GM12878 (cell line): Measurements from ENCODE around the gene NPW. TPM values are rescaled to one million over a fixed set of nuclear protein-coding genes. Genes with fewer than 3 reads are reported as not detected.

Source experiments
- ATAC-seq: fragments of 200-7000 bp; cut with Tn5 transposase; 3 replicates; pipeline ENCODE4 v1.9.1; 2020; ENCODE audit warnings: mild to moderate bottlenecking, moderate library complexity
- BruUV-seq: library from RNA; stranded (reverse); fragments of 400-500 nt; replicated peaks from 2 replicates; lab custom pipeline; 2021; lab: Mats Ljungman, UMichigan
- CTCF ChIA-PET: fragments of 300-600 bp; sonication (Branson Sonifier 250); formaldehyde crosslinking; extraction: SDS; loops from one replicate; lab custom pipeline; 2021; ENCODE audit warnings: inconsistent platforms; lab: Yijun Ruan, JAX
- POLR2A ChIA-PET: fragments of 350-600 bp; formaldehyde crosslinking; extraction: SDS; loops from one replicate; lab custom pipeline; 2021; ENCODE audit warnings: inconsistent platforms; lab: Charles Lee
- RAD21 ChIA-PET: fragments of 300-600 bp; sonication (Branson Sonifier 250); formaldehyde crosslinking; loops from one replicate; lab custom pipeline; 2023; ENCODE audit warnings: antibody characterized with exemption; ENCODE audit not compliant: unreplicated experiment; lab: Charles Lee
- SMC1A ChIA-PET: fragments of 300-600 bp; sonication (Branson Sonifier 250); formaldehyde crosslinking; loops from one replicate; lab custom pipeline; 2023; ENCODE audit not compliant: unreplicated experiment, uncharacterized antibody; lab: Charles Lee
- DNase-seq: peaks from one replicate; pipeline ENCODE4 v3.0.0-alpha.2; 2011; ENCODE audit warnings: low read depth, low spot score
- FAIRE-seq: peaks from 3 replicates; lab custom pipeline; 2011; peaks lifted over from hg19 to GRCh38; lab: Jason Lieb, UNC
- H2AFZ ChIP-seq: 2 replicates; pipeline ENCODE4 v1.6.0; 2011; ENCODE audit warnings: low read depth, low read length, control low read depth; ENCODE audit not compliant: control insufficient read depth
- H3K27ac ChIP-seq: 2 replicates; pipeline ENCODE4 v1.5.1; 2011; ENCODE audit warnings: control low read depth; ENCODE audit not compliant: control insufficient read depth, insufficient read depth
- H3K27me3 ChIP-seq, 2 experiments: replicated peaks in 1 of 2; 2 replicates each; pipeline versions ENCODE4 v1.6.0 to v1.6.1; 2011; ENCODE audit warnings: low read length in 1 of 2; ENCODE audit not compliant: control insufficient read depth in 2 of 2, insufficient read depth in 2 of 2
- H3K36me3 ChIP-seq, 2 experiments: 2 replicates each; pipeline ENCODE4 v1.5.1; 2011; ENCODE audit warnings: low read length in 1 of 2; ENCODE audit not compliant: control insufficient read depth in 2 of 2, insufficient read depth in 2 of 2
- H3K4me1 ChIP-seq: 2 replicates; pipeline ENCODE4 v1.6.1; 2011; ENCODE audit warnings: mild to moderate bottlenecking, low read length, moderate library complexity, mixed read lengths; ENCODE audit not compliant: control insufficient read depth, insufficient read depth
- H3K4me2 ChIP-seq: 2 replicates; pipeline ENCODE4 v1.6.0; 2011; ENCODE audit warnings: control low read depth; ENCODE audit not compliant: control insufficient read depth, insufficient read depth
- H3K4me3 ChIP-seq: fragments of 200-600 bp; sonication (generic); 2 replicates; pipeline ENCODE4 v1.5.1; 2016
- H3K79me2 ChIP-seq: 2 replicates; pipeline ENCODE4 v1.6.0; 2011; ENCODE audit warnings: low read length; ENCODE audit not compliant: control insufficient read depth, insufficient read depth
- H3K9ac ChIP-seq: 2 replicates; pipeline ENCODE4 v1.8.0; 2011; ENCODE audit warnings: low read length, control low read depth, mixed read lengths; ENCODE audit not compliant: control insufficient read depth, insufficient read depth
- H3K9me3 ChIP-seq: replicated peaks from 3 replicates; pipeline ENCODE4 v1.5.1; 2011; ENCODE audit warnings: mild to moderate bottlenecking, low read length; ENCODE audit not compliant: control insufficient read depth, insufficient read depth
- H4K20me1 ChIP-seq: 2 replicates; pipeline ENCODE4 v1.6.0; 2011; ENCODE audit not compliant: control insufficient read depth, insufficient read depth
- CEBPB ChIP-seq, 2 experiments: fragments of 150-350 bp in 1 of 2; IDR thresholded peaks; 2 replicates each; pipeline ENCODE4 v1.6.1; 2012 to 2014; ENCODE audit warnings: low read depth in 2 of 2, low read length in 2 of 2, borderline replicate concordance in 1 of 2, inconsistent platforms in 1 of 2
- E4F1 ChIP-seq: fragments of 450-650 bp; IDR thresholded peaks from 2 replicates; pipeline ENCODE4 v1.6.1; 2018; ENCODE audit warnings: borderline replicate concordance, mild to moderate bottlenecking; ENCODE audit not compliant: partially characterized antibody
- GABPA ChIP-seq: IDR thresholded peaks from 2 replicates; pipeline ENCODE4 v1.6.1; 2014; ENCODE audit warnings: antibody characterized with exemption, low read depth, mild to moderate bottlenecking, inconsistent platforms
- TAF1 ChIP-seq: IDR thresholded peaks from 2 replicates; pipeline ENCODE4 v1.6.1; 2011; ENCODE audit warnings: mild to moderate bottlenecking, low read depth, low read length, borderline replicate concordance
- ZNF217 ChIP-seq: fragments of 450-650 bp; IDR thresholded peaks from 2 replicates; pipeline ENCODE4 v1.6.1; 2017; ENCODE audit warnings: antibody characterized with exemption, mild to moderate bottlenecking
- WGBS: methylation state at CpG from one replicate; pipeline ENCODE4 v1.1.6; 2016; ENCODE audit warnings: low lambda C conversion rate; ENCODE audit not compliant: insufficient replicate concordance, insufficient coverage; ENCODE audit errors: missing lambda C conversion rate; 5-methylcytosine and 5-hydroxymethylcytosine counted together
- in situ Hi-C: fragments of 300-500 bp; cut with MboI; formaldehyde crosslinking; loops from 9 replicates; pipeline ENCODE4 v1.14.3; 2018; ENCODE audit warnings: mixed read lengths
- intact Hi-C: fragments of 100-400 bp; cut with micrococcal nuclease; formaldehyde crosslinking; loops from one replicate; pipeline ENCODE4 v1.14.2; 2022; ENCODE audit not compliant: unreplicated experiment
- polyA plus RNA-seq, 11 experiments: library from polyadenylated mRNA; depleted of rRNA in 4 of 11; unstranded in 6 of 11; stranded (reverse) in 5 of 11; fragments of >200 nt; fragmentation: Nextera tagmentation in 4 of 11; fragmentation: Illumina TruSeq in 1 of 11; extraction: Ambion mirVana in 4 of 11; extraction: Trizol in 1 of 11; gene quantifications; 1 replicate in 1 of 11; 2 replicates in 10 of 11; pipeline versions ENCODE4 v1.2.1 to v1.2.3, GENCODE V29; 2011 to 2016; ENCODE audit warnings: inconsistent platforms in 2 of 11, missing spikeins in 2 of 11, low read depth in 1 of 11
- total RNA-seq, 4 experiments: library from RNA; depleted of rRNA in 3 of 4; stranded (reverse); fragments of >200 nt in 3 of 4; fragmentation: Illumina TruSeq in 1 of 4; extraction: Trizol in 1 of 4; gene quantifications; 2 replicates each; pipeline versions ENCODE4 v1.2.1 to v1.2.3, GENCODE V29; 2013 to 2021

The NPW gene
- total and polyA plus RNA-seq, 10 of the 15 experiments (the other 5 are each of a cell fraction or from before 2014, with no cell fraction given) = 0.23 to 2.5 (median 0.98) TPM; not detected in 4

- no peak for FAIRE-seq
- Histone ChIP-seq H3K4me2 (no peak overlapping the region), H3K9me3 (no peaks in the 10 kb centered on the region), H4K20me1 (no peaks in the 10 kb centered on the region), H3K79me2 (no peaks in the 10 kb centered on the region), H2AFZ (no peak overlapping the region), H3K4me3 (no peak overlapping the region), H3K36me3 (no peaks in the 10 kb centered on the region), H3K4me1 (no peaks in the 10 kb centered on the region), H3K27ac (no peak overlapping the region), H3K27me3 (no peaks in the 10 kb centered on the region), H3K9ac (no peak overlapping the region)
- ATAC-seq = no peak
- no TSS peak for BruUV-seq
- in situ Hi-C loops = no loop called here
- RAD21 ChIA-PET = no interaction called here
- POLR2A ChIA-PET = no interaction called here
- CTCF ChIA-PET = interaction anchor here (1.0 kb wide), 1 partner anchor 14 kb away, joined by 3 read pairs; no protein-coding TSS in a partner anchor
- no peak for DNase-seq
- TF ChIP-seq GABPA (no peak), CEBPB (IDR thresholded peaks at IDR 0.05; ENCODE audit: borderline replicate concordance in 1 of 2, low read depth in 2 of 2, low read length in 2 of 2) (no peak)
- 67% methylated on average over 34 of the region's 34 CpGs for WGBS
- intact Hi-C loops = no loop called here
- SMC1A ChIA-PET = no interaction called here
Observed at GRCh38 chr16:2035431-2036199, 16.0 kb downstream of the NPW start.

DNA sequence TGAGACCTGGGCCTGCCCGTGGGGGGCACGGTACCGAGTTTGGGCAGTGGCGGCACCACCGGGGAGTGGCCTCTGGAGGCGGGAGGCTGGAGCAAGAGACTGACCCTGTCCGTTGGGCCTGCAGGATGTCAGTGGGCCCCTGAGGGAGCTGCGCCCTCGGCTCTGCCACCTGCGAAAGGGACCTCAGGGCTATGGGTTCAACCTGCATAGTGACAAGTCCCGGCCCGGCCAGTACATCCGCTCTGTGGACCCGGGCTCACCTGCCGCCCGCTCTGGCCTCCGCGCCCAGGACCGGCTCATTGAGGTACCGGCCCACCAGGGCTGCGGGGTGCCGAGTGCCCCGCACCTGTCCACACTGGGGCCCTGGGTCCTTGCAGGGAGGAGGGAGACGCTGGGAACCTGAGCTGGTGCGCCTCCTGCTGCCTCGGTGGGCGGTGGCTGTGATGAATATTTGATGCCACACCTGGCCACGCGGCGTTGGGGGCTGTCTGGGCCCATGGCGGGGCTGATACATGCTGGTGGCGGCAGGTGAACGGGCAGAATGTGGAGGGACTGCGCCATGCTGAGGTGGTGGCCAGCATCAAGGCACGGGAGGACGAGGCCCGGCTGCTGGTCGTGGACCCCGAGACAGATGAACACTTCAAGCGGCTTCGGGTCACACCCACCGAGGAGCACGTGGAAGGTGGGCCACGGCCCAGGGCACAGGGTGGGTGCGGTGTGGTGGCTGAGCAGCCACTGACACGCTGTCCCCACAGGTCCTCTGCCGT, 16.8 kb downstream of the NPW start:
- CTCF ChIA-PET = interaction anchor here (1.0 kb wide), 1 partner anchor 14 kb away, joined by 3 read pairs; no protein-coding TSS in a partner anchor
- no peak overlapping the region for H3K4me2 ChIP-seq
- H3K79me2 ChIP-seq = no peaks in the 10 kb centered on the region
- WGBS = 75% methylated on average over 47 of the region's 47 CpGs
- DNase-seq (no peak), ATAC-seq (no peak), FAIRE-seq (no peak)
- POLR2A ChIA-PET = no interaction called here
- H4K20me1 ChIP-seq = no peaks in the 10 kb centered on the region
- SMC1A ChIA-PET = no interaction called here
- TF ChIP-seq TAF1 = no peak
- no peak for TF ChIP-seq E4F1
- no peak for TF ChIP-seq ZNF217
- in situ Hi-C loops (no loop called here), intact Hi-C loops (no loop called here)
- RAD21 ChIA-PET = no interaction called here
- no peak overlapping the region for H3K4me3 ChIP-seq
- no peak overlapping the region for H2AFZ ChIP-seq
- no peaks in the 10 kb centered on the region for H3K4me1 ChIP-seq
- BruUV-seq = no TSS peak
- H3K9me3 ChIP-seq = no peaks in the 10 kb centered on the region
- H3K36me3 ChIP-seq = no peaks in the 10 kb centered on the region
- no peak overlapping the region for H3K27ac ChIP-seq
- H3K27me3 ChIP-seq = no peaks in the 10 kb centered on the region
- H3K9ac ChIP-seq = no peak overlapping the region
